ENCODE data around the gene PAM16. TPM values are rescaled to one million over a fixed set of nuclear protein-coding genes. Genes with fewer than 3 reads are reported as not detected.

The PAM16 gene
- total RNA-seq, 3 donors from 2014 or later (not counting 1 experiment from before 2014, with no cell fraction given) = 29.4 to 42.7 (median 39.0) TPM

DNA sequence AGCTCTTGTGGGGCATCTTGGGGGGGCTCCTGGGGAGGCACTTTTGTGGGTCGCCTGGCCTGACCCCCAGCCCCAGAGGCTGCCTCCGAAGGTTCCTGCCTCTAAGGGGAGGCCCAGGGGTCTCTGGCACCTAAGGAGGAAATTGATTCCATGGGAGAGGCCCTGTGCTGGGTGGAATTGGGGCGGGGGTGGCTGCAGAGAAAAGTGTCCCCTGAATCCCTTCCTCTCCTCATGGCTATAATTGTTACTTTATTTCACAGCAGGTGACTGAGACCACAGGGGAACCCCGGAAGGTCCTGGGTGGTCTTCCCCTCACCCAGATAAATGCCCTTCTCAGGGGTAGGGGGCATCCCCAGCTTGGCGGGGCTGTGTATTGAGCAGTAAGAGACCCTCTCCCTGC lies 32.2 kb downstream of the PAM16 start:
- peaks cover 28% of the 10 kb centered on the region for H3K4me1 ChIP-seq (ENCODE audit: control insufficient read depth, insufficient read depth, low read length)
- no peak overlapping the region for H3K27ac ChIP-seq (ENCODE audit: low read length)
- Mint-ChIP-seq H3K36me3 (no peaks in the 10 kb centered on the region), H3K4me3 (peak overlapping the region; percentile 17), H3K27me3 (ENCODE audit: low read depth in 2 of 2) (peaks cover 10 to 15% of the 10 kb centered on the region in 2 donors), H3K4me1 (peaks cover 11 to 20% of the 10 kb centered on the region in 2 donors), H3K27ac (no peak overlapping the region), H3K9me3 (no peaks in the 10 kb centered on the region)
- H3K27me3 ChIP-seq (ENCODE audit: control insufficient read depth, insufficient read depth, low read length) = peaks cover 11% of the 10 kb centered on the region
- no peak for DNase-seq
- intact Hi-C loops (cut with micrococcal nuclease) = no loop called here
- no peaks in the 10 kb centered on the region for H3K9me3 ChIP-seq (ENCODE audit: control insufficient read depth, insufficient read depth, low read length)
- TF ChIP-seq, protein P1, sequence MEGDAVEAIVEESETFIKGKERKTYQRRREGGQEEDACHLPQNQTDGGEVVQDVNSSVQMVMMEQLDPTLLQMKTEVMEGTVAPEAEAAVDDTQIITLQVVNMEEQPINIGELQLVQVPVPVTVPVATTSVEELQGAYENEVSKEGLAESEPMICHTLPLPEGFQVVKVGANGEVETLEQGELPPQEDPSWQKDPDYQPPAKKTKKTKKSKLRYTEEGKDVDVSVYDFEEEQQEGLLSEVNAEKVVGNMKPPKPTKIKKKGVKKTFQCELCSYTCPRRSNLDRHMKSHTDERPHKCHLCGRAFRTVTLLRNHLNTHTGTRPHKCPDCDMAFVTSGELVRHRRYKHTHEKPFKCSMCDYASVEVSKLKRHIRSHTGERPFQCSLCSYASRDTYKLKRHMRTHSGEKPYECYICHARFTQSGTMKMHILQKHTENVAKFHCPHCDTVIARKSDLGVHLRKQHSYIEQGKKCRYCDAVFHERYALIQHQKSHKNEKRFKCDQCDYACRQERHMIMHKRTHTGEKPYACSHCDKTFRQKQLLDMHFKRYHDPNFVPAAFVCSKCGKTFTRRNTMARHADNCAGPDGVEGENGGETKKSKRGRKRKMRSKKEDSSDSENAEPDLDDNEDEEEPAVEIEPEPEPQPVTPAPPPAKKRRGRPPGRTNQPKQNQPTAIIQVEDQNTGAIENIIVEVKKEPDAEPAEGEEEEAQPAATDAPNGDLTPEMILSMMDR (IDR thresholded peaks at IDR 0.05) = no peak
- no peaks in the 10 kb centered on the region for H3K36me3 ChIP-seq (ENCODE audit: control insufficient read depth, insufficient read depth, low read length)
- H3K4me3 ChIP-seq (ENCODE audit: low read length) = no peak overlapping the region
- 90% methylated on average over 5 of the region's 5 CpGs for WGBS (ENCODE audit: insufficient coverage)
- ATAC-seq = no peak

DNA sequence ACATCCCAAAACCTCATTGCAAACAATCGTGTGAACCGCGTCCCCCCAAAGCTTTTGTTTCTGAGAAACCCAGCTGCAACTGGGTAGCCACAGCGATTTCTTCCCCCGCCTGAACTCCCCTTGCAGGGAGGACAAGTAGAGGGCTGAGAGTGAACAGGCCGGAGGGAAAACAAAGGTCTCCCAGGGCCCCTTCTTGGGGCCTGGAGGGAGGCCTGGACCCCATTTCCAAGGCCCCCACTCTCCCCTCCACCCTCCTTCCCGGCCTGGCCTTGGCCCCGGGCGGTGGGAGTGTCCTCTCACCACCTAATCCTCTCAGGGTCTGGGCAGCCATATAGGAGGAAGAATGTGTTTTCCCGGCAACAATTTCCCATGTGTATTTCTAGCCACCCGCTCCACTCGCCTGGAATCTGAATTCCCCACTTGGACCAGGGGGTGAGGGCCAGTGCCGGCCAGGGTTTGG lies 32.6 kb downstream of the PAM16 start:
- peaks cover 11 to 22% of the 10 kb centered on the region in 2 donors for H3K4me1 Mint-ChIP-seq
- DNase-seq (no peak), ATAC-seq (no peak)
- Histone ChIP-seq H3K4me1 (ENCODE audit: control insufficient read depth, insufficient read depth, low read length) (peaks cover 32% of the 10 kb centered on the region), H3K27ac (ENCODE audit: low read length) (no peak overlapping the region), H3K9me3 (ENCODE audit: control insufficient read depth, insufficient read depth, low read length) (no peaks in the 10 kb centered on the region), H3K27me3 (ENCODE audit: control insufficient read depth, insufficient read depth, low read length) (peaks cover 13% of the 10 kb centered on the region), H3K36me3 (ENCODE audit: control insufficient read depth, insufficient read depth, low read length) (no peaks in the 10 kb centered on the region), H3K4me3 (ENCODE audit: low read length) (no peak overlapping the region)
- WGBS (ENCODE audit: insufficient coverage) = 96% methylated on average over 11 of the region's 13 CpGs
- H3K27me3 Mint-ChIP-seq (ENCODE audit: low read depth in 2 of 2) = peaks cover 11 to 15% of the 10 kb centered on the region in 2 donors
- intact Hi-C loops (cut with micrococcal nuclease) = no loop called here
- no peak overlapping the region for H3K27ac Mint-ChIP-seq
- H3K36me3 Mint-ChIP-seq = no peaks in the 10 kb centered on the region
- TF ChIP-seq, protein P1 (IDR thresholded peaks at IDR 0.05) = no peak
- no peaks in the 10 kb centered on the region for H3K9me3 Mint-ChIP-seq
- no peak overlapping the region for H3K4me3 Mint-ChIP-seq

DNA sequence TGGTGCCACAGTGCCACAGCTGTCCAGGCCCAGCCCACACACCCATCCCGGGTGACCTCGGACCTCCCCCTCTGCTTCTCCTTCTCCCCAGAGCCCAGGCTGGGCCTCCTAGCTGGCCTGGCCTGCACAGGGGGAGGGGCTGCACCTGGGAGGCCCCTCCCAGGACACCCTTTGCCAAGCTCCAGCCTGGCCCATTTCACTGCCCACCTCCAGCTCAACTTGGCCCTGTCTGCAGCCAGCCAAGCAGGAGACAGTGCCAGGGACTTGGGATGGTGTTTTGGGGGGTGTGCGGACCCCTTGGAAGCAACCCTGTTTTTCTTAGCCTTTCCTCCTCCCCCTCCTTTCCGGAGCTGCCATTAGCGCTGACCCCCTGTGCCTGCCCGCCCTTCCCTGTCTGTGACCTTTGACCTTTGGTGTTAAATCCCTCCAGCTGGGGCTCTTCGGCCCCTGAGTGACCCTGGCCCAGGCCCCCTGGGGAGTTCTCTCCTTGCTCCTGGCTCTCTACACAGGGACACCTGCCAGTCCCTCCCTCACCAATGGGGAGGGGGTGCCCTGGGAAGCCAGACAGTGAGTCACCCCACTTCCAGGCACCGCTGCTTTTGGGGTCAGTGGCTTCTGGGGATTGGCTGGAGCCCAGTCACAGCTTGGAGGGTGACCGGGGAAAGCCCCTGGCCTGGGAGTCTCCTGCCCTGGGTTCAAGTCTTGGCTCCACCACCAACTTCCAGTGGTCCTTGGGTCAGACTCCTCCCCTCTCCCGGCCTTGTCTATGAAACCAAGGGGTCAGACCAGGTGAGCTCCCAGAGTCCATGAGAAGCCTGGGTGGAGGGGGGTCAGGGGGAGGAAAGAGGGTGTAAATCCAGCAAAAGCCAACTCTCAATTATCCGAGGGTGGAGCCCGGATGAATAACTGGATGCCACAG lies 33.3 kb downstream of the PAM16 start:
- Mint-ChIP-seq H3K9me3 (no peaks in the 10 kb centered on the region), H3K4me3 (peak overlapping the region; percentile 31), H3K27me3 (ENCODE audit: low read depth in 2 of 2) (peaks cover 11 to 15% of the 10 kb centered on the region in 2 donors), H3K4me1 (peaks cover 11 to 22% of the 10 kb centered on the region in 2 donors), H3K36me3 (no peaks in the 10 kb centered on the region), H3K27ac (peak overlapping the region in 1 of 2 donors; percentile 48)
- no peaks in the 10 kb centered on the region for H3K9me3 ChIP-seq (ENCODE audit: control insufficient read depth, insufficient read depth, low read length)
- no peak overlapping the region for H3K27ac ChIP-seq (ENCODE audit: low read length)
- intact Hi-C loops (cut with micrococcal nuclease) = no loop called here
- H3K36me3 ChIP-seq (ENCODE audit: control insufficient read depth, insufficient read depth, low read length) = no peaks in the 10 kb centered on the region
- 90% methylated on average over 11 of the region's 12 CpGs for WGBS (ENCODE audit: insufficient coverage)
- H3K27me3 ChIP-seq (ENCODE audit: control insufficient read depth, insufficient read depth, low read length) = peaks cover 17% of the 10 kb centered on the region
- peaks cover 35% of the 10 kb centered on the region for H3K4me1 ChIP-seq (ENCODE audit: control insufficient read depth, insufficient read depth, low read length)
- TF ChIP-seq, protein P1 (IDR thresholded peaks at IDR 0.05) = no peak
- H3K4me3 ChIP-seq (ENCODE audit: low read length) = no peak overlapping the region
- DNase-seq = no peak
- no peak for ATAC-seq
